Spleen (tissue), 7 donors: Measurements from ENCODE around the gene SHOX.
"Not testable (repeated sequence)": the region's sequence is repeated elsewhere in the genome, so short reads cannot be mapped to it uniquely, and the experiment has no call there.

ENCODE experiments used
- POLR2AphosphoS5 ChIP-seq, 3 donors: sonication (generic); formaldehyde crosslinking; IDR thresholded peaks; one replicate each; pipeline ENCODE4 v1.5.1; 2017; ENCODE audit warnings: antibody characterized with exemption in 3 of 3
- TF ChIP-seq, protein P1 (sequence below), 11 experiments: fragments of 200-600 bp in 7 of 11; fragments of 450-650 bp in 4 of 11; sonication (generic) in 4 of 11; IDR thresholded peaks in 8 of 11; conservative IDR thresholded peaks in 3 of 11; 1 replicate in 7 of 11; 2 replicates in 4 of 11; pipeline versions ENCODE4 v1.4.0 to v1.8.0; 2016 to 2021; ENCODE audit warnings: antibody characterized with exemption in 11 of 11, inconsistent platforms in 4 of 11, mild to moderate bottlenecking in 1 of 11
- donor health status: DM: no; HTN: no; CAD: no; lungs with moderate emphysema.
- donor health status: DM: no; HTN: no; CAD: no.
- donor health status: DM: no; HTN: no; CAD: no.

DNA sequence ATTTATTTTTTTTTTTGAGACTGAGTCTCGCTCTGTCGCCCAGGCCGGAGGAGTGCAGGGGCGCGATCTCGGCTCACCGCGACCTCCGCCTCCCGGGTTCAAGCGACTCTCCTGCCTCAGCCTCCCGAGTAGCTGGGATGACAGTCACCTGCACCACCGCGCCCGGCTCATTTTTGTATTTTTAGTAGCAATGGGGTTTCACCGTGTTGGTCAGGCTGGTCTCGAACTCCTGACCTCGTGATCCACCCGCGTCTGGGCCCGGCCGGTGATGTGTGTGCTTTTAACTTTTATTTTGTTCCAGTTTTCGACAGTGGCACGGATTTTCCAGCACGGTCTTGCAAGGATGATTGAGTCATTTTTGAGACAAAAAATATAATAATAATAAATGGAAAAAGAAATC is 21.3 kb downstream of the SHOX start:
- not testable (repeated sequence) for TF ChIP-seq POLR2AphosphoS5 (IDR thresholded peaks at IDR 0.05)
- TF ChIP-seq, protein P1, sequence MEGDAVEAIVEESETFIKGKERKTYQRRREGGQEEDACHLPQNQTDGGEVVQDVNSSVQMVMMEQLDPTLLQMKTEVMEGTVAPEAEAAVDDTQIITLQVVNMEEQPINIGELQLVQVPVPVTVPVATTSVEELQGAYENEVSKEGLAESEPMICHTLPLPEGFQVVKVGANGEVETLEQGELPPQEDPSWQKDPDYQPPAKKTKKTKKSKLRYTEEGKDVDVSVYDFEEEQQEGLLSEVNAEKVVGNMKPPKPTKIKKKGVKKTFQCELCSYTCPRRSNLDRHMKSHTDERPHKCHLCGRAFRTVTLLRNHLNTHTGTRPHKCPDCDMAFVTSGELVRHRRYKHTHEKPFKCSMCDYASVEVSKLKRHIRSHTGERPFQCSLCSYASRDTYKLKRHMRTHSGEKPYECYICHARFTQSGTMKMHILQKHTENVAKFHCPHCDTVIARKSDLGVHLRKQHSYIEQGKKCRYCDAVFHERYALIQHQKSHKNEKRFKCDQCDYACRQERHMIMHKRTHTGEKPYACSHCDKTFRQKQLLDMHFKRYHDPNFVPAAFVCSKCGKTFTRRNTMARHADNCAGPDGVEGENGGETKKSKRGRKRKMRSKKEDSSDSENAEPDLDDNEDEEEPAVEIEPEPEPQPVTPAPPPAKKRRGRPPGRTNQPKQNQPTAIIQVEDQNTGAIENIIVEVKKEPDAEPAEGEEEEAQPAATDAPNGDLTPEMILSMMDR (IDR thresholded peaks at IDR 0.05 in 8 of 11, conservative IDR thresholded peaks at IDR 0.05 in 3 of 11) = not testable (repeated sequence)
